ENCODE data around the gene NCOA5. TPM values are rescaled to one million over a fixed set of nuclear protein-coding genes. Genes with fewer than 3 reads are reported as not detected.

The NCOA5 gene
- total and polyA plus RNA-seq, 8 donors: 20.6 to 55.0 (median 49.3) TPM

GRCh38 chr20:46050885-46051284, 38.9 kb downstream of the NCOA5 start:
- intact Hi-C loops (cut with DNase I): no loop called here
- ATAC-seq (no peak), DNase-seq (no peak)
- TF ChIP-seq CTCF (IDR thresholded peaks at IDR 0.05): no peak
- Histone ChIP-seq H3K36me3 (no peaks in the 10 kb centered on the region), H3K27me3 (peaks cover 0 to 47% of the 10 kb centered on the region in 2 donors), H3K4me3 (no peak overlapping the region), H3K4me1 (no peaks in the 10 kb centered on the region), H3K27ac (no peak overlapping the region), H3K9me3 (no peaks in the 10 kb centered on the region)

GRCh38 chr20:46050444-46050843, 39.3 kb downstream of the NCOA5 start:
- intact Hi-C loops (cut with DNase I): no loop called here
- no peak for ATAC-seq

GRCh38 chr20:46049815-46050214, 39.9 kb downstream of the NCOA5 start:
- Histone ChIP-seq H3K27me3 (peaks cover 0 to 49% of the 10 kb centered on the region in 2 donors), H3K4me1 (no peaks in the 10 kb centered on the region), H3K36me3 (no peaks in the 10 kb centered on the region), H3K9me3 (no peaks in the 10 kb centered on the region), H3K27ac (no peak overlapping the region), H3K4me3 (no peak overlapping the region)
- intact Hi-C loops (cut with DNase I): no loop called here
- ATAC-seq (no peak), DNase-seq (no peak)
- TF ChIP-seq CTCF (IDR thresholded peaks at IDR 0.05): no peak

More at GRCh38 chr20:46050444-46050843, 39.3 kb downstream of the NCOA5 start:
- Histone ChIP-seq H3K27me3 (peaks cover 0 to 47% of the 10 kb centered on the region in 2 donors), H3K36me3 (no peaks in the 10 kb centered on the region), H3K9me3 (no peaks in the 10 kb centered on the region), H3K4me1 (no peaks in the 10 kb centered on the region), H3K4me3 (no peak overlapping the region), H3K27ac (no peak overlapping the region)
- DNase-seq: peak in 1 of 4 donors; percentile 55
- no peak for TF ChIP-seq CTCF (IDR thresholded peaks at IDR 0.05)

- H3K36me3 ChIP-seq: no peaks in the 10 kb centered on the region
- no peak for TF ChIP-seq CTCF (IDR thresholded peaks at IDR 0.05)
- H3K9me3 ChIP-seq: no peaks in the 10 kb centered on the region
- no peak overlapping the region for H3K4me3 ChIP-seq
- peaks cover 0 to 49% of the 10 kb centered on the region in 2 donors for H3K27me3 ChIP-seq
- DNase-seq (no peak), ATAC-seq (no peak)
- H3K4me1 ChIP-seq: no peaks in the 10 kb centered on the region
- intact Hi-C loops (cut with DNase I): no loop called here
- H3K27ac ChIP-seq: no peak overlapping the region
Measured at GRCh38 chr20:46049190-46049589, 40.6 kb downstream of the NCOA5 start.

- no peak for DNase-seq
- no peak for ATAC-seq
- TF ChIP-seq CTCF (IDR thresholded peaks at IDR 0.05): no peak
- no peak overlapping the region for H3K4me3 ChIP-seq
- no peaks in the 10 kb centered on the region for H3K36me3 ChIP-seq
- intact Hi-C loops (cut with DNase I): no loop called here
- no peak overlapping the region for H3K27ac ChIP-seq
- H3K4me1 ChIP-seq: no peaks in the 10 kb centered on the region
- H3K9me3 ChIP-seq: no peaks in the 10 kb centered on the region
- peaks cover 0 to 53% of the 10 kb centered on the region in 2 donors for H3K27me3 ChIP-seq
Measured at GRCh38 chr20:46047821-46048220, 41.9 kb downstream of the NCOA5 start.
